ENCODE measurements around the gene ADGRD1.

Gene ADGRD1

GRCh38 chr12:130977743-130978095 is 24.0 kb downstream of the ADGRD1 start:
- no peak for TF ChIP-seq CTCF (IDR thresholded peaks at IDR 0.05; ENCODE audit: borderline replicate concordance, insufficient read depth, low read depth, low read length)
- H3K4me3 ChIP-seq (ENCODE audit: low read depth, low read length) = no peak overlapping the region

GRCh38 chr12:130978785-130979184 is 25.1 kb downstream of the ADGRD1 start:
- no peak for TF ChIP-seq CTCF (IDR thresholded peaks at IDR 0.05; ENCODE audit: borderline replicate concordance, insufficient read depth, low read depth, low read length)
- H3K4me3 ChIP-seq (ENCODE audit: low read depth, low read length) = no peak overlapping the region

GRCh38 chr12:130981074-130981742 is 27.5 kb downstream of the ADGRD1 start:
- H3K4me3 ChIP-seq (ENCODE audit: low read depth, low read length) = no peak overlapping the region
- TF ChIP-seq CTCF (IDR thresholded peaks at IDR 0.05; ENCODE audit: borderline replicate concordance, insufficient read depth, low read depth, low read length) = no peak

- no peak overlapping the region for H3K4me3 ChIP-seq (ENCODE audit: low read depth, low read length)
- no peak for TF ChIP-seq CTCF (IDR thresholded peaks at IDR 0.05; ENCODE audit: borderline replicate concordance, insufficient read depth, low read depth, low read length)
These were observed 28.2 kb downstream of the ADGRD1 start for GRCh38 chr12:130981911-130982310.

GRCh38 chr12:130982565-130983225 is 29.0 kb downstream of the ADGRD1 start:
- H3K4me3 ChIP-seq (ENCODE audit: low read depth, low read length) = no peak overlapping the region
- TF ChIP-seq CTCF (IDR thresholded peaks at IDR 0.05; ENCODE audit: borderline replicate concordance, insufficient read depth, low read depth, low read length) = no peak

GRCh38 chr12:130983328-130984017 is 29.8 kb downstream of the ADGRD1 start:
- TF ChIP-seq CTCF (IDR thresholded peaks at IDR 0.05; ENCODE audit: borderline replicate concordance, insufficient read depth, low read depth, low read length) = no peak
- no peak overlapping the region for H3K4me3 ChIP-seq (ENCODE audit: low read depth, low read length)

Measured in GM12875 (cell line).